Renal cortical epithelial cell (primary cell): ENCODE data around the gene FLRT2. TPM values are rescaled to one million over a fixed set of nuclear protein-coding genes. Genes with fewer than 3 reads are reported as not detected.

Experiments
- DNase-seq: peaks from one replicate; pipeline ENCODE4 v3.0.0-alpha.2; 2011; ENCODE audit warnings: low read depth
- total RNA-seq: library from RNA; depleted of rRNA; stranded (reverse); fragments of >200 nt; gene quantifications from 2 replicates; pipeline ENCODE4 v1.2.3, GENCODE V29; 2014

FLRT2 gene
- total RNA-seq, 1 donor from 2014 or later = 0.55 TPM

GRCh38 chr14:85531141-85531586 is 1.2 kb downstream of the FLRT2 start:
- DNase-seq = no peak

- DNase-seq = no peak
These were observed 1.8 kb downstream of the FLRT2 start for GRCh38 chr14:85531587-85532373.

- DNase-seq = no peak
These were observed 2.6 kb downstream of the FLRT2 start for GRCh38 chr14:85532374-85533022.

DNA sequence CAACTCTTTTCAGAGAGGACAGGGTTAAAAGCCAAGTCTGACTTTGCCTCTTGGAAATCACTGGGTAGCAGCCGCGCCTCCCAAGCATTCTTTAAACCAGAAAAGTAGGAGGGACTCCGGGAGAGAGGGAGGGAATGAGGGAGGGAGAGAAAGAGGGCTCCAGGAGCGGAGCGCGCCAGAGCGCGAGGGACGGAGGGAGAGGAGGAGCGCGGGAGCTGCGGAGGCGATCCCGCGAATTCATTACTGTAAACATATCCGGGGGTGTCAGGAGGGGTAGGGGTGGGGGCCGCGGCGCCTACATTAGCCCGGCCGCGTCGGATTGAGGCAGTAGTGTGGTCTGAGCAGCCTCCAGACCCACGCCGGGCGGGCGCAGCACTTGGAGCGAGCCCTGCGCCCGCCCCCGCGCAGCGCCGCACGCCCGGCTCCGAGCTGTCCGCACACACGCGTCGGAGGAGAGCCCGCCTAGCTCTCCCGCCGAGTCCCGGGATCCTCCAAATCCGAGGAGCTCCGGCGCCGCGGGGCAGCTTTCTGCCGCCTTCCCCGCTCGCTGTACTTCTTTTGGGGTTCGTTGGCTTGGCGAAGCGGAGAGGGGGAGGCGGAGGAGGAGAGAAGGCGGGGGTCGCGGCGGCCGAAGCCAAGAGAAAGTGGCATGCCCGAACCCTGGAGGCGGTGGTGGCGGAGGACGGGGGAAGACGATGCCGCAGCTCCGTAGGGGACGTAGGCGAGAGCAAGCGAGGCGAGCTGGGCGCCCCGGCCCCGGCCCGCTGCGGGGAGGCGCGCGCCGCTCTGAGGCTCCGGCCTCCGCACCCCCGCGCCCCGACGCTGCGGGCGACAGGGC is 3.3 kb downstream of the FLRT2 start:
- DNase-seq = no peak

DNA sequence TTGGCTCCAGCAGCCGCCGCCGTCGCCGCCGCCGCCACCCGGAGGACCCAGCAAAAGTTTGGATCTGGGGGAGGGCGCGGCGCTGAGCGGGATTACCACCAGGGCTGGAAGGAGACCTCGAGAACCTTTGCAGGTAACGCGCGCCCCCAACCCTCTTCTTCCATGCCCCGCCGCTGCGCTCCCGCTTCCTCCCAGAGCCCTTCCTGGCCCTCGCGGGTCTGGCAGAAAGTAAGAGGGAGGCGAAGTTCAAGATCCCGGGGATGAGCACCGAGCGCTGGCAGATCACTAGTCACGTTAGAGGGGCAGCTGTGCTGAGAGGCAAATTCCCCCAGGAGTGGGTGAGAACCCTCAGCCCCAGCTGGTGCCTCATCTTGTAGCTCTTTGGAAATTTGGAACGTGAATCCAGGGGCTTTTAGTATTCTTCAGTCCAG is 3.9 kb downstream of the FLRT2 start:
- no peak for DNase-seq

- DNase-seq = no peak
These were observed 4.7 kb downstream of the FLRT2 start for GRCh38 chr14:85534458-85535293.

DNA sequence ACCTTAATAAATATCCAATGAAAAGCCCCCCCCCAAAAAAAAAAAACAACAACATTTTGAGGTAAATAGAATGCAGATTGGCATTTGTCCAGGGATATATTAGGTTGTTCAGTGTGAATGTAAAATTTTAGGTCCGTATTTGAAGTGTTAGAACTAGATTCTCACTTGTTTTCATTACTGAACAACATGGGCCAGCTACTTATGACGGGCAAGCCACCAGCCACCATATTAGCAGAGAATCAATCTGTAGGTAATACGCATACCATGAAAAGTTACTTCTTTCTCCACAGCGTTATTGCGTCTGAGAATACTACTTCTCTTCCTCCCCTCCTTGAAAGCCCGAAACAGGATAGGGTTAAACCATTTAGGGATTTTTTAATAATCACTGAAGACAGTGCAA is 5.4 kb downstream of the FLRT2 start:
- no peak for DNase-seq

GRCh38 chr14:85535991-85536832 is 6.3 kb downstream of the FLRT2 start:
- peak; percentile 39 for DNase-seq

GRCh38 chr14:85536833-85537190 is 6.9 kb downstream of the FLRT2 start:
- no peak for DNase-seq

GRCh38 chr14:85537526-85537925 is 7.6 kb downstream of the FLRT2 start:
- no peak for DNase-seq

DNA sequence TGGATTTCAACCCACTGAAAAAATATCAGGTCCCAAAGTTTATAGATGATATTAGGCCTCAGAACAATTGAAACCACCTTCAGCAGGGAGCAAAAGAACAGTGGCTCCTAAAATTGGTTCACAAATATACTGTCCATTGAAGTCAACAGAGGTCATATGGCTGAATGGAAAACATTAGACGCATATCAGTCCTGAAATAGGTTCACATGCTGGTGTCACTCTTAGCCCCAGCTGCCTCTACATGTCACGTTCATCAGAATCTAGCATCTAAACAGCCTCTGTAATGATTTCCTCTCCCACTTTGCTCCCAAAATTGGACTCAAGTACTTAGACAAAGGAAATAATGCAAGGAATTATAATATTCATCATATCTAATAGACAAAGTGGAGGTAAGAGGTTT is 8.7 kb downstream of the FLRT2 start:
- DNase-seq = no peak

DNA sequence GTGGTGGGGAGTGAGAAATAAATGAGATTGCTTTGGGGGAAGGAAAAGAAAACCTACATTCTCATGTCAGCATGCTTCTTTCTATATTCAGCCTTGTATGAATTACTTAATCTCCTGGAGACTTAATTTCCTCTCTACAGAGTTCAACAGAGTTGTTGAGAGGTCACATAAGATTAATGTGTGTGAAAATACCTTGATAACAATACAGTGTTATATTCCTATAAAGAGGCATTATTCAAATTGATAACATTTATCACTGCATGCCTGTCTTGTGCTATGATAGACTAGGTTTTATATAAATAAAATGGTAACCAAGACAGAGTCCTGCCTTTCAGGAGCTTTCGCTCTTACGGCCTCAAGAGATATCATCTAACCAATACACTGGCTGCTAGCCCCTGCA is 9.6 kb downstream of the FLRT2 start:
- DNase-seq = no peak

DNA sequence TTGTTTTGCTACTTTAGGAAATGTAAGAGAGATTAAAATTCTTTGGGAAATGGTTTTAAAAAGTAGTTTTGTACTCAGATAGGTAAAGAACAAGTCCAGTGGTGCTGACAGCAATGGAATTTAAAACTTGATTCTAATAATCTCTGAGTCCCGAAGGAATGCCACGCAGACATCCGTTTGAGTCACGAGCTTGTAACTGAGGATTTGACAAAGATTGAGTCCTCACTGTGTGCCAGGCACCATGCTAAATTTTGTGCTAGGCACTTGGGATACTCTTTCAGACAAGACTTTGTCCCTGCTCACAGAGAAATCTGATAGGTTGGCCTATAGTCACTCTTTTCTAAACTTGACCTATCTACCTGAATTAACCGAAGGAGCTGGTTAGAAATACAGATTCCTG is 12.7 kb downstream of the FLRT2 start:
- no peak for DNase-seq

DNA sequence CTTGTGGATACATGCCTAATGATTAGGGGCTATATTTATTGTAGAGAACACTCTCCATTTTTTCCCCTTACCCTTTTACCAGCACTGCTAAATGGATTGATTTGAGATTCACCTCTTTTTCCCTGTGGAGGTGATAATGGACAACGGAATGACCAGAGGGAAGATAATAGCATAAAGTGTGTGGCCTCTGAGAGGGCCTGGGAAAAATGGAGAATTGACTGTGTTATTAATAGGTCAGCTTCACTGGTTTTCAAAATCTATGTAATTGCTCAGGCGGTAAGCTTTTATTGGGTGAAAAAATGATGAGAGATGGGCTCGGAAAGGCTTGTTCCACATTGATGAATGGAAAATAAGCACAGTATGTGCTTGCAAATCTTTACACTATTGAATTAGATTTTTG is 15.8 kb downstream of the FLRT2 start:
- no peak for DNase-seq

GRCh38 chr14:85546390-85546789 is 16.4 kb downstream of the FLRT2 start:
- DNase-seq = no peak

DNA sequence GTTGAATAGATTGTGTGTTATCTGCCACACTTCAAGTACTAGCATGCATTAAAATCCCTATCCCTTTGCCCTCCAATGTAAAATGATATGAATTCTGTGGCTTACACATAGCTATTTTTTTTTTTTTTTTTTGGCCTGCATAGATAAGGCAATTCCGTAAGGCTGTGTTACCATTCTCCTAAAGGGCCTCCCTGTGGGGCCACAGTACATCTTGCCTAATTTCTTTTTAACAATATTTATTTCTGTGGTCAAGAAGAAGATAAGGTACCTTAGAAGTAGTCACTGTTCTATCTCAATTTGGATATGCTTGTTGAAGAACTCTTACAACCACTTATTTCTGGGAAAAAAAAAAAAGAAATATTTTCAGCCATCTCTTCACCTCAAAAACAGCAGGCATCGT is 19.8 kb downstream of the FLRT2 start:
- DNase-seq = no peak

GRCh38 chr14:85554106-85554505 is 24.2 kb downstream of the FLRT2 start:
- DNase-seq = no peak

GRCh38 chr14:85556267-85556666 is 26.3 kb downstream of the FLRT2 start:
- no peak for DNase-seq

DNA sequence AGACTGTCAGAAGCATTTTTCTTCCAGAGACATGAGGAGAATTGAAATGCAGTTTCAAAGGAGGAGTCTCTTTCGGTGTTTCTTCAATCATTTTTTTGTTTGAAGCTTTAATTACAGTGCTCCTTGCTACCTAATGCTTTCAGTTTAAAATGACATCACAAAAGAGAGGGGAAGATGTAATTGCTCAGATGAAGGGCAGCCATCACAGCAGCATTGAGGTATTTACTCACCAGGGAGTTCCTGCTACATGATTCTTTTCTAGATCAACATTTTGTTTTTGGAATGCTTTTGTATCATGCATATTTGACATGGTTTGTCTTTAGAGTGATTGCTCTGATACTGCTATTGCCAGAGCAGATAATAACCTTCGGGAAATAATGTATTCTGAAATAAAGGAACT is 28.6 kb downstream of the FLRT2 start:
- no peak for DNase-seq

- DNase-seq = peak; percentile 11
These were observed 32.7 kb downstream of the FLRT2 start for GRCh38 chr14:85562630-85563029.
